Measurements from ENCODE around the gene DBP. TPM values are rescaled to one million over a fixed set of nuclear protein-coding genes. Genes with fewer than 3 reads are reported as not detected.
A peak's percentile ranks its signal among the peaks of the same experiment; 100 is the strongest.

DBP gene
- total and polyA plus RNA-seq, 2 of the 13 experiments (the other 11 are each of a cell fraction or from before 2014, with no cell fraction given): 1.7 to 5.8 TPM

DNA sequence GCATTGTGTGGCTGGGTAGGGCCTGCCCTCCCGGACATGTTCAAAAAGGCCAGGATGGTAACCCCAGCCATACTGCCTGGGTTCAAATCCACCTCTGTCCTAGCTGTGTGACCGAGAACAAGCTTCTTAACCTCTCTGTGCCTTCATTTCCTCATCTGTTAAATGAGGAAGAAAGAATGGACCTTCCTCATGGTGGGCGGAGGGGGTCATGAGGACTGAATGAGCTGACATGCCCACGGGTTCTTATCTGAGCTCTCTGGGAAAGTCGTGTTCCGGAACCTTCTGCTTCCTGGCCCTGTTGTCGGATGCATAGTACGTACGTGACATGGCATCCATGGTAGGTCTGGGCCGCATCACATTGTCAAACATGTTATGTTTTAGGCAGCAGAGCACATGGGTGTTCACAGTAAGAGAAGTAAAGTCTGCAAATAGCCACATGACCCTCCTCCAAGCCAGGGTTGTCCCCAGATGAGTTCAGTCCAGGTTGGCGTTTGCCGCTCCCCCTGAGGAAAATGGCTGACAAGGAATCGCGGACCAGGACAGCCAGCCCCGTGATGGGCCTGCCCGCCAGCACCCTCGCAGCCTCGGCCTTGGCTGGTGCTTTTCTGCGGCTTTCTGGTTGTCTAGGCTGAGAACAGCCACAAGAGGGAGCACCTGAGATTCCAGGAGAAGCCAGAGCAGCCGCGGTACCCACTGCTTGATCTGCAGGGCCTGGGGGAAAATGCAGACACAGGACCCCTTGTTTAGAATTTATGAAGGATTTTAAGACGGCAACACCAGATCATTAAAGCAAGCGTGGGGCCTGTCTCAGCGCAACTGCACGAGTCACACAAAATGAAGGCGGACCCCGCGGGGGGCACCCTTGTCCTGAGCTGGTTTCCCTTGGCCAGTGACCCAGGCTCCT is 38.0 kb upstream of the DBP start:
- Histone ChIP-seq H3K27me3 (ENCODE audit: control insufficient read depth in 1 of 2, insufficient read depth in 2 of 2, low read length in 2 of 2) (peaks cover 4 to 22% of the 10 kb centered on the region in 2 experiments; a peak in 4 of 5 replicates), H4K20me1 (ENCODE audit: insufficient read depth, low read length) (no peaks in the 10 kb centered on the region), H3K27ac (ENCODE audit: extremely low read length, insufficient read depth, low read length) (no peak overlapping the region), H3K36me3 (replicated peaks in 1 of 2; ENCODE audit: control insufficient read depth in 1 of 2, insufficient read depth in 2 of 2, low read length in 2 of 2) (no peaks in the 10 kb centered on the region), H3K79me2 (ENCODE audit: insufficient read depth, low read length) (no peaks in the 10 kb centered on the region), H3K9ac (ENCODE audit: insufficient read depth, low read depth, low read length) (no peak overlapping the region), H2AFZ (ENCODE audit: low read length) (no peak overlapping the region), H3K4me2 (ENCODE audit: low read depth, low read length) (peak overlapping the region; percentile 60), H3K9me3 (ENCODE audit: low read length) (no peaks in the 10 kb centered on the region), H3K4me1 (ENCODE audit: insufficient read depth, low read length) (peaks cover 25% of the 10 kb centered on the region), H3K4me3 (replicated peaks in 1 of 3; ENCODE audit: insufficient read depth in 1 of 3, low read depth in 2 of 3, low read length in 3 of 3) (no peak overlapping the region; a peak in 1 of 6 replicates)
- intact Hi-C loops (cut with micrococcal nuclease; ENCODE audit: unreplicated experiment): loop anchor here (1.0 to 5.0 kb wide), 3 partner anchors 37 to 109 kb away; no protein-coding TSS in a partner anchor
- WGBS (ENCODE audit: low lambda C conversion rate): 28% methylated on average over 15 of the region's 28 CpGs
- in situ Hi-C loops (cut with HindIII; ENCODE audit: extremely low pct_ligation_motif_present, low pct_unique_long_range_greater_than_20kb): loop anchor here (10.0 kb wide), 2 partner anchors 110 to 160 kb away; partner anchors contain the start of gene HSD17B14
- peak; percentile 75 for ATAC-seq
- peak; percentile 77 for DNase-seq (ENCODE audit: low spot score)
- BruUV-seq (replicated peaks): no TSS peak
- CTCF ChIA-PET (ENCODE audit: low intra/inter-chr PET ratio, low total read pairs): interaction anchor here (0.9 to 2.0 kb wide), 3 partner anchors 29 to 113 kb away, joined by 4 to 18 read pairs (median 7); partner anchors contain the start of gene CA11
- POLR2A ChIA-PET: interaction anchor here (0.5 to 1.0 kb wide), 4 partner anchors 37 to 94 kb away, joined by 3 to 5 read pairs (median 4); no protein-coding TSS in a partner anchor
- peak; percentile 63 for FAIRE-seq
- TF ChIP-seq MTA1 (CRISPR knock-in tag; IDR thresholded peaks at IDR 0.05; ENCODE audit: borderline replicate concordance) (no peak), SIX1 (CRISPR knock-in tag; IDR thresholded peaks at IDR 0.05; ENCODE audit: borderline replicate concordance) (no peak), ZNF572 (CRISPR knock-in tag; IDR thresholded peaks at IDR 0.05) (0 out of 2 replicates have a peak, but pooled peaks have one; percentile 44), ZNF749 (CRISPR knock-in tag; IDR thresholded peaks at IDR 0.05; ENCODE audit: borderline replicate concordance) (peak; percentile 26; the same call in 1 of the 2 replicates), GATAD2A (CRISPR knock-in tag; IDR thresholded peaks at IDR 0.05) (peak; percentile 44; the same call in 1 of the 2 replicates), ZKSCAN8 (CRISPR knock-in tag; IDR thresholded peaks at IDR 0.05; ENCODE audit: borderline replicate concordance) (no peak), ZNF574 (CRISPR knock-in tag; IDR thresholded peaks at IDR 0.05) (peak; percentile 59), POGK (CRISPR knock-in tag; conservative IDR thresholded peaks at IDR 0.05) (0 out of 2 replicates have a peak, but pooled peaks have one; percentile 23), CENPX (CRISPR knock-in tag; IDR thresholded peaks at IDR 0.05) (no peak), ATAD3A (CRISPR knock-in tag; IDR thresholded peaks at IDR 0.05) (no peak), SPEN (CRISPR knock-in tag; IDR thresholded peaks at IDR 0.05; ENCODE audit: low read depth) (0 out of 2 replicates have a peak, but pooled peaks have one; percentile 36), STAT5B (CRISPR knock-in tag; IDR thresholded peaks at IDR 0.05) (no peak), TEAD3 (CRISPR knock-in tag; optimal IDR thresholded peaks at IDR 0.05; ENCODE audit: borderline replicate concordance) (peak; percentile 59), MEIS2 (CRISPR knock-in tag; IDR thresholded peaks at IDR 0.05) (0 out of 2 replicates have a peak, but pooled peaks have one; percentile 46), ZNF121 (CRISPR knock-in tag; IDR thresholded peaks at IDR 0.05) (peak; percentile 92), LCORL (IDR thresholded peaks at IDR 0.05) (no peak), LCORL (CRISPR knock-in tag; IDR thresholded peaks at IDR 0.05) (peak; percentile 49; the same call in 1 of the 2 replicates)
- TF ChIP-seq, protein P1, sequence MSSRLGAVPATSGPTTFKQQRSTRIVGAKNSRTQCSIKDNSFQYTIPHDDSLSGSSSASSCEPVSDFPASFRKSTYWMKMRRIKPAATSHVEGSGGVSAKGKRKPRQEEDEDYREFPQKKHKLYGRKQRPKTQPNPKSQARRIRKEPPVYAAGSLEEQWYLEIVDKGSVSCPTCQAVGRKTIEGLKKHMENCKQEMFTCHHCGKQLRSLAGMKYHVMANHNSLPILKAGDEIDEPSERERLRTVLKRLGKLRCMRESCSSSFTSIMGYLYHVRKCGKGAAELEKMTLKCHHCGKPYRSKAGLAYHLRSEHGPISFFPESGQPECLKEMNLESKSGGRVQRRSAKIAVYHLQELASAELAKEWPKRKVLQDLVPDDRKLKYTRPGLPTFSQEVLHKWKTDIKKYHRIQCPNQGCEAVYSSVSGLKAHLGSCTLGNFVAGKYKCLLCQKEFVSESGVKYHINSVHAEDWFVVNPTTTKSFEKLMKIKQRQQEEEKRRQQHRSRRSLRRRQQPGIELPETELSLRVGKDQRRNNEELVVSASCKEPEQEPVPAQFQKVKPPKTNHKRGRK (CRISPR knock-in tag; IDR thresholded peaks at IDR 0.05): no peak

All from HepG2 (cell line).